ENCODE data around the gene FBP2.

DNA sequence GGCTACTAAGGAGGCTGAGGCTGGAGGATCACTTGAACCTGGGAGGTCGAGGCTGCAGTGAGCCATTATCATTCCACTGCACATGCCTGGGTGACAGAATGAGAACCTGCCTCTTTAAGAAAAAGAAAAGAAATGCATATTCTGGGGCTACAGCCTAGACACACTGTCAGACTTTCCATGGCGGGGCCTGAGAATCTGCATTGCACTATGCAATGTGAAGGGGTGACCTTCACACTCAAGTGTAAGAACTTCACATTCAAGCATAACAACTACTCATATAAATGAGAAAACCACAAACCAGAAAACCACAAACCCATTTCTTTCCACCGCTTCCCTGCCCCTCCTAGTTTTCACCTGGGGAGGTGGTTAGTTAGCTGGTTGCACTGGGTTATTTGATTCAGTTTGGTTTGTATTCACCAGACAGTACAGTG lies 18.0 kb upstream of the FBP2 start:
- no peak for TF ChIP-seq POLR2A (IDR thresholded peaks at IDR 0.05)
- TF ChIP-seq, protein P1, sequence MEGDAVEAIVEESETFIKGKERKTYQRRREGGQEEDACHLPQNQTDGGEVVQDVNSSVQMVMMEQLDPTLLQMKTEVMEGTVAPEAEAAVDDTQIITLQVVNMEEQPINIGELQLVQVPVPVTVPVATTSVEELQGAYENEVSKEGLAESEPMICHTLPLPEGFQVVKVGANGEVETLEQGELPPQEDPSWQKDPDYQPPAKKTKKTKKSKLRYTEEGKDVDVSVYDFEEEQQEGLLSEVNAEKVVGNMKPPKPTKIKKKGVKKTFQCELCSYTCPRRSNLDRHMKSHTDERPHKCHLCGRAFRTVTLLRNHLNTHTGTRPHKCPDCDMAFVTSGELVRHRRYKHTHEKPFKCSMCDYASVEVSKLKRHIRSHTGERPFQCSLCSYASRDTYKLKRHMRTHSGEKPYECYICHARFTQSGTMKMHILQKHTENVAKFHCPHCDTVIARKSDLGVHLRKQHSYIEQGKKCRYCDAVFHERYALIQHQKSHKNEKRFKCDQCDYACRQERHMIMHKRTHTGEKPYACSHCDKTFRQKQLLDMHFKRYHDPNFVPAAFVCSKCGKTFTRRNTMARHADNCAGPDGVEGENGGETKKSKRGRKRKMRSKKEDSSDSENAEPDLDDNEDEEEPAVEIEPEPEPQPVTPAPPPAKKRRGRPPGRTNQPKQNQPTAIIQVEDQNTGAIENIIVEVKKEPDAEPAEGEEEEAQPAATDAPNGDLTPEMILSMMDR (IDR thresholded peaks at IDR 0.05), result no peak

Measured in Peyer's patch (tissue), 4 donors.